GM06990 (cell line): ENCODE measurements around the gene MRO.

Experiments
- DNase-seq: peaks from one replicate; pipeline ENCODE4 v3.0.0-alpha.2; 2011; ENCODE audit not compliant: insufficient read length; ENCODE audit errors: extremely low read depth
- H3K27me3 ChIP-seq: replicated peaks from 2 replicates; pipeline ENCODE4 v1.6.0; 2011; ENCODE audit warnings: low read length; ENCODE audit not compliant: control insufficient read depth, insufficient read depth
- H3K36me3 ChIP-seq: 2 replicates; pipeline ENCODE4 v1.5.1; 2011; ENCODE audit warnings: low read length; ENCODE audit not compliant: control insufficient read depth, insufficient read depth
- H3K4me3 ChIP-seq: replicated peaks from 2 replicates; pipeline ENCODE4 v1.5.1; 2011; ENCODE audit warnings: low read depth, mild to moderate bottlenecking, control low read depth, low read length
- TF ChIP-seq, protein P1 (sequence below): IDR thresholded peaks from 2 replicates; pipeline ENCODE4 v1.5.1; 2011; ENCODE audit warnings: low read length, control low read depth, mild to moderate bottlenecking, inconsistent platforms; ENCODE audit not compliant: insufficient read depth, poor library complexity, severe bottlenecking

The MRO gene

DNA sequence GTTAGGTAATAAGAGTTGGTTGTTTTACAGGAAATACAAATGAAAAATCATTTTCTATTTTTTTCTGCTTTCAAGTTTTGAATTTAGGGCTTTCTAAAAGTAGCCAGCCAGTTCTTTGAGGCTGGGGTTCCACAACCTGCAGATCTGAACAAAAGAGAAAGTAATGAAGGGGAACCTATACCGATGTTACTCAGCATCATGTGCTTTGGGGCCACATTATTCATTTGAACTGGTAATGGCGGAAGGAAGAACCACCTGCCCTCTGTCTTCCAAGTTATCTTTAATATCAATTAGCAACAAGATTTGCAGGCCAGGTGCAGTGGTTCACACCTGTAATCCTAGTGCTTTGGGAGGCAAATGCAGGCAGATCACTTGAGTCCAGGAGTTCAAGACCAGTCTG is 12.9 kb upstream of the MRO start:
- TF ChIP-seq, protein P1, sequence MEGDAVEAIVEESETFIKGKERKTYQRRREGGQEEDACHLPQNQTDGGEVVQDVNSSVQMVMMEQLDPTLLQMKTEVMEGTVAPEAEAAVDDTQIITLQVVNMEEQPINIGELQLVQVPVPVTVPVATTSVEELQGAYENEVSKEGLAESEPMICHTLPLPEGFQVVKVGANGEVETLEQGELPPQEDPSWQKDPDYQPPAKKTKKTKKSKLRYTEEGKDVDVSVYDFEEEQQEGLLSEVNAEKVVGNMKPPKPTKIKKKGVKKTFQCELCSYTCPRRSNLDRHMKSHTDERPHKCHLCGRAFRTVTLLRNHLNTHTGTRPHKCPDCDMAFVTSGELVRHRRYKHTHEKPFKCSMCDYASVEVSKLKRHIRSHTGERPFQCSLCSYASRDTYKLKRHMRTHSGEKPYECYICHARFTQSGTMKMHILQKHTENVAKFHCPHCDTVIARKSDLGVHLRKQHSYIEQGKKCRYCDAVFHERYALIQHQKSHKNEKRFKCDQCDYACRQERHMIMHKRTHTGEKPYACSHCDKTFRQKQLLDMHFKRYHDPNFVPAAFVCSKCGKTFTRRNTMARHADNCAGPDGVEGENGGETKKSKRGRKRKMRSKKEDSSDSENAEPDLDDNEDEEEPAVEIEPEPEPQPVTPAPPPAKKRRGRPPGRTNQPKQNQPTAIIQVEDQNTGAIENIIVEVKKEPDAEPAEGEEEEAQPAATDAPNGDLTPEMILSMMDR = no peak
- DNase-seq = peak; percentile 29
- H3K27me3 ChIP-seq = no peaks in the 10 kb centered on the region

DNA sequence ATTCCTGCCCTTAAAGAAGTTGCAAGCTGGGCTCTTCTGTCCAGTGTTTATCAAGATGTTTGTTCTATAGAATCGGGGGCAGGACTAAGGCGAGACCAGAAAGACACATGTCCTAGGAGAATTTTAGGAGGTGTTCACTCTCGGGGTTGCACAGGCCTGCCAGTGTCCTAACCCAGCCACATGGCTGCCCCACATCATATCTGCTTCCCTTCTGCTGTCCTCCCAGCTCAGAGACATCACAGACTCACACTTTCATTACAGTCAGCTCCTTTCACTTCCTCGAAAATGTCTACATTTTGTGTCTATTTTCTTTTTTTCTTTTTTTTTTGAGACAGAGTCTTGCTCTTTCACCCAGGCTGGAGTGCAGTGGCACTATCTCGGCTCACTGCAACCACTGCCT is 10.7 kb upstream of the MRO start:
- H3K27me3 ChIP-seq = no peaks in the 10 kb centered on the region
- DNase-seq = no peak

More for the DNA sequence above, 12.9 kb upstream of the MRO start:
- Histone ChIP-seq H3K4me3 (no peak overlapping the region), H3K36me3 (no peaks in the 10 kb centered on the region)

DNA sequence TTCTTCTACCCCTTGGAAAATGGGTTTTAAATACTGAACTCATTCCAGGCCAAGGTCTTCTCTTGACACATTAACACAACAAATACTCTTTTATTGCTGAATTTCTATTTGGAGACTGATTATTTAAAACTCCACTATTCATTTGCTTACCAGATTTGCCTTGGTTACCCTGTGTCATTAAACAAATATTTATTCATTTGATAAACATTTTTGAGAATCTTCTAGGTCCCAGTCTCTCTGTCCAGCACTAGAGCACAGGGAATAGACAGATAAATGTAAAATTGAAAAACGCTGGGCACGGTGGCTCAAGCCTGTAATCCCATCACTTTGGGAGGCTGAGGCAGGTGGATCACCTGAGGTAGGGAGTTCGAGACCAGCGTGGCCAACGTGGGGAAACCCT is 9.8 kb upstream of the MRO start:
- no peaks in the 10 kb centered on the region for H3K36me3 ChIP-seq
- no peak overlapping the region for H3K4me3 ChIP-seq
- H3K27me3 ChIP-seq = no peaks in the 10 kb centered on the region
- TF ChIP-seq, protein P1 = no peak
- DNase-seq = no peak

More for the DNA sequence above, 10.7 kb upstream of the MRO start:
- no peak overlapping the region for H3K4me3 ChIP-seq
- no peaks in the 10 kb centered on the region for H3K36me3 ChIP-seq
- TF ChIP-seq, protein P1 = no peak

DNA sequence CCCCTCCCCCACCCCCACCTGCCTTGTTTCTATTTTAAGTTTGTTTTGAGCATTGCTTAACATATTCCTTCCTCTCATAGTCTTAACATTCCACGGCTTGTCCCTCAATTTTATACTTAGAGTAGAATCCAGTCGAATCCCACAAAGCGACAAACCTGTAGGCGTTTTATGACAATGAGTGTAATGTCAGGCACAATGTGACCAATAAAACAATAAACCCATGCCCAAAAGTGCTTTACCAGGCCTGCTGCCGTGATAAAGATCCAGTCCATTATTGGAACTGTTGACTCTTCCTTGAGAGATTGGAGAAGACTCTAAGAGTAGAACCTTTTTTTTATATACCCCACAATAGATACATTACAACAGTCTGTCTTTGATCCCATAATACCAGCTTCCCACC is 6.2 kb upstream of the MRO start:
- H3K4me3 ChIP-seq = no peak overlapping the region
- no peaks in the 10 kb centered on the region for H3K36me3 ChIP-seq
- no peaks in the 10 kb centered on the region for H3K27me3 ChIP-seq
- TF ChIP-seq, protein P1 = no peak
- DNase-seq = no peak

DNA sequence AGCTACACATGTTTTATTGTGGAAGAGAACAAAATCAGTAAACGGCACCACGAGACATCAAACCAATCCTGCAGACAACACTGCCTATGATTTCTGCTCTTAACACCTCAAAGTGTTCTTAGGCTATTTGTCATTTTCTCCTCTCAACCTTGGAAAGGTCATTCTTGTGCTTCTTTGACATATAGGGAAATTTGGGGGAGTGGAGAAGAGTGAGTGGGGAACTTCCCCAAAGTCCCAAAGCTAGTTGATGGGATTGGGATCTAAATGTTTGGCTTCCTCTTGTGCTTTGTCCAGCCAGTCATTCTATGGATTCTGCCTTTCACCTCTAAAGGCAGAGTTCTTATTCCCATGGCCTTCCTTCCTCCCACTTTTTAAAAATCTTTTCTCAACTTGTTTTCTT is 5.8 kb upstream of the MRO start:
- Histone ChIP-seq H3K4me3 (no peak overlapping the region), H3K36me3 (no peaks in the 10 kb centered on the region), H3K27me3 (no peaks in the 10 kb centered on the region)
- TF ChIP-seq, protein P1 = no peak
- no peak for DNase-seq

DNA sequence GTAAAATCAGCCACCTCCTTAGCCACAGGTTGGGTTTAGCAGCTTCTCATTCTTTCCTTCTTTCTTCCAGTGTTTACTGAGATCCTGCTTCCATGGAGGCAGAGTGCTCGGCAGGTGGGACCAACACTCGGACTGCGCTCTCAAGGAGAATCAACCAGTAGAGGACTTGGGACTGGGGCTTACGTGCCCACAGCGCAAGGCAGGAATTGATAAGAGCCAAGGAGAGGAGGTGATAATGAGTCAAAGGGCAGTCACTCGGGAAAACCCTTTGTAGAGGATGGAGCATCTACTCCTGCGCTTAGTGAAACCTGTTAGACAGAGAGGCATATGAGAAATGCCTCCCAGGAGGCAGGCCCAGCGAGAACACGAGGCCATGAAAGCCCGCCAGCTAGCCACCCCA is 2.9 kb upstream of the MRO start:
- no peak overlapping the region for H3K4me3 ChIP-seq
- H3K27me3 ChIP-seq = no peaks in the 10 kb centered on the region
- DNase-seq = no peak
- TF ChIP-seq, protein P1 = no peak
- H3K36me3 ChIP-seq = no peaks in the 10 kb centered on the region
